SK-N-SH treated with all-trans-retinoic acid at 6 μM for 48 hours (cell line): Measurements from ENCODE around the gene CCDC146.

Experiments used
- ATAC-seq: fragments of 200-7000 bp; cut with Tn5 transposase; 3 replicates; pipeline ENCODE4 v1.9.1; 2020; ENCODE audit warnings: mild to moderate bottlenecking, moderate library complexity
- ARNTL ChIP-seq: fragments of 450-650 bp; formaldehyde crosslinking; IDR thresholded peaks from 2 replicates; pipeline ENCODE4 v1.5.0; 2020; ENCODE audit warnings: low read depth, mild to moderate bottlenecking, moderate library complexity, borderline replicate concordance
- BACH2 ChIP-seq: fragments of 250-450 bp; sonication (Bioruptor Pico); IDR thresholded peaks from 2 replicates; pipeline ENCODE4 v1.9.0; 2021; ENCODE audit warnings: mild to moderate bottlenecking, borderline replicate concordance
- ESRRG ChIP-seq: fragments of 250-450 bp; sonication (Bioruptor Pico); IDR thresholded peaks from 2 replicates; pipeline ENCODE4 v1.6.1; 2021; ENCODE audit warnings: mild to moderate bottlenecking
- GLIS3 ChIP-seq: fragments of 250-450 bp; sonication (Bioruptor Pico); IDR thresholded peaks from 2 replicates; pipeline ENCODE4 v1.5.0; 2020; ENCODE audit warnings: mild to moderate bottlenecking, moderate library complexity
- ISL1 ChIP-seq: fragments of 250-450 bp; sonication (Bioruptor Pico); IDR thresholded peaks from 2 replicates; pipeline ENCODE4 v2.1.2; 2022; ENCODE audit warnings: mild to moderate bottlenecking, moderate library complexity
- POU6F1 ChIP-seq: fragments of 250-450 bp; sonication (Bioruptor Pico); IDR thresholded peaks from 2 replicates; pipeline ENCODE4 v1.8.0; 2021; ENCODE audit warnings: low read depth, mild to moderate bottlenecking, moderate library complexity, borderline replicate concordance
- PPARA ChIP-seq: fragments of 250-450 bp; sonication (Bioruptor Pico); IDR thresholded peaks from 2 replicates; pipeline ENCODE4 v1.5.0; 2020; ENCODE audit warnings: mild to moderate bottlenecking, borderline replicate concordance
- RARB ChIP-seq: fragments of 250-450 bp; sonication (Bioruptor Pico); IDR thresholded peaks from 2 replicates; pipeline ENCODE4 v1.8.0; 2021; ENCODE audit warnings: mild to moderate bottlenecking, moderate library complexity
- SNAI2 ChIP-seq: fragments of 250-450 bp; sonication (Bioruptor Pico); IDR thresholded peaks from 2 replicates; pipeline ENCODE4 v1.5.0; 2020; ENCODE audit warnings: mild to moderate bottlenecking, moderate library complexity
- TCF4 ChIP-seq: fragments of 250-450 bp; sonication (Bioruptor Pico); IDR thresholded peaks from 2 replicates; pipeline ENCODE4 v1.8.0; 2021; ENCODE audit warnings: mild to moderate bottlenecking, moderate library complexity, borderline replicate concordance
- ZC3H10 ChIP-seq: fragments of 250-450 bp; sonication (Bioruptor Pico); IDR thresholded peaks from 2 replicates; pipeline ENCODE4 v1.5.1; 2021; ENCODE audit warnings: mild to moderate bottlenecking, moderate library complexity
- ZFP3 ChIP-seq: fragments of 250-450 bp; sonication (Bioruptor Pico); IDR thresholded peaks from 2 replicates; pipeline ENCODE4 v1.5.0; 2020; ENCODE audit warnings: mild to moderate bottlenecking, moderate library complexity
- ZFP30 ChIP-seq: fragments of 450-650 bp; formaldehyde crosslinking; IDR thresholded peaks from 2 replicates; pipeline ENCODE4 v1.5.0; 2022; ENCODE audit warnings: mild to moderate bottlenecking, moderate library complexity
- ZNF565 ChIP-seq: fragments of 450-650 bp; formaldehyde crosslinking; conservative IDR thresholded peaks from 2 replicates; pipeline ENCODE4 v1.5.0; 2020; ENCODE audit warnings: low read depth, mild to moderate bottlenecking, moderate library complexity
- ZNF70 ChIP-seq: fragments of 450-650 bp; formaldehyde crosslinking; IDR thresholded peaks from 2 replicates; pipeline ENCODE4 v1.5.0; 2020; ENCODE audit warnings: mild to moderate bottlenecking, moderate library complexity
- ZNF8 ChIP-seq: fragments of 450-650 bp; formaldehyde crosslinking; IDR thresholded peaks from 2 replicates; pipeline ENCODE4 v1.5.0; 2020; ENCODE audit warnings: mild to moderate bottlenecking, moderate library complexity
- TF ChIP-seq, protein P1 (sequence below): fragments of 250-450 bp; sonication (Bioruptor Pico); IDR thresholded peaks from 2 replicates; pipeline ENCODE4 v1.5.1; 2020; ENCODE audit warnings: low read depth, mild to moderate bottlenecking, moderate library complexity
- TF ChIP-seq, protein P2 (sequence below): fragments of 250-450 bp; sonication (Bioruptor Pico); IDR thresholded peaks from 2 replicates; pipeline ENCODE4 v1.5.0; 2020; ENCODE audit warnings: mild to moderate bottlenecking, moderate library complexity
- TF ChIP-seq, protein P3 (sequence below): fragments of 250-450 bp; sonication (Bioruptor Pico); IDR thresholded peaks from 2 replicates; pipeline ENCODE4 v1.8.0; 2020; ENCODE audit warnings: mild to moderate bottlenecking, moderate library complexity, borderline replicate concordance
- TF ChIP-seq, protein P4 (sequence below): fragments of 250-450 bp; sonication (Bioruptor Pico); IDR thresholded peaks from 2 replicates; pipeline ENCODE4 v1.5.1; 2021; ENCODE audit warnings: mild to moderate bottlenecking, moderate library complexity

Gene CCDC146

DNA sequence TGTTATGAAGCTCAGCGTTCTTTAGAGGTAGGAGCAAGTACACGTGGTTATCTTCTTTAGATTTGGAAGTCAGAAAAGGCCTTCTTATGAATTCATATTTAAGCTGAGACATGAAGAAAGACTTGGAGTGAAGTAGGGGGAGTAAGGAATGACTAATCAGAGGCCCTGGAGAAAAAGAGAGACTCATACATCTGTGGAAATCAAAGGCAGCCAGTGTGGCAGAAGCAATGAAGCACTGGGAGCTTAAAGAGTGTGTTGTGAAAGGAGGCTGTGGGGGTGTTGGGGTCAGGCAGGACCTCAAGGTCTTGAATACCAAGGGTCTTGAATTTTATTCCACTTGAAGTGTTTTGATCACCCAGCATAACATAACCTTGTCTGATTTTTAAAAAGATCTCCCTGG lies 112.9 kb downstream of the CCDC146 start:
- TF ChIP-seq TCF4 (CRISPR knock-in tag) = no peak
- no peak for TF ChIP-seq ARNTL
- no peak for TF ChIP-seq GLIS3 (CRISPR knock-in tag)
- TF ChIP-seq, protein P1, sequence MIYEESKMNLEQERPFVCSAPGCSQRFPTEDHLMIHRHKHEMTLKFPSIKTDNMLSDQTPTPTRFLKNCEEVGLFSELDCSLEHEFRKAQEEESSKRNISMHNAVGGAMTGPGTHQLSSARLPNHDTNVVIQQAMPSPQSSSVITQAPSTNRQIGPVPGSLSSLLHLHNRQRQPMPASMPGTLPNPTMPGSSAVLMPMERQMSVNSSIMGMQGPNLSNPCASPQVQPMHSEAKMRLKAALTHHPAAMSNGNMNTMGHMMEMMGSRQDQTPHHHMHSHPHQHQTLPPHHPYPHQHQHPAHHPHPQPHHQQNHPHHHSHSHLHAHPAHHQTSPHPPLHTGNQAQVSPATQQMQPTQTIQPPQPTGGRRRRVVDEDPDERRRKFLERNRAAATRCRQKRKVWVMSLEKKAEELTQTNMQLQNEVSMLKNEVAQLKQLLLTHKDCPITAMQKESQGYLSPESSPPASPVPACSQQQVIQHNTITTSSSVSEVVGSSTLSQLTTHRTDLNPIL (CRISPR knock-in tag) = no peak
- TF ChIP-seq PPARA (CRISPR knock-in tag) = no peak
- TF ChIP-seq, protein P2, sequence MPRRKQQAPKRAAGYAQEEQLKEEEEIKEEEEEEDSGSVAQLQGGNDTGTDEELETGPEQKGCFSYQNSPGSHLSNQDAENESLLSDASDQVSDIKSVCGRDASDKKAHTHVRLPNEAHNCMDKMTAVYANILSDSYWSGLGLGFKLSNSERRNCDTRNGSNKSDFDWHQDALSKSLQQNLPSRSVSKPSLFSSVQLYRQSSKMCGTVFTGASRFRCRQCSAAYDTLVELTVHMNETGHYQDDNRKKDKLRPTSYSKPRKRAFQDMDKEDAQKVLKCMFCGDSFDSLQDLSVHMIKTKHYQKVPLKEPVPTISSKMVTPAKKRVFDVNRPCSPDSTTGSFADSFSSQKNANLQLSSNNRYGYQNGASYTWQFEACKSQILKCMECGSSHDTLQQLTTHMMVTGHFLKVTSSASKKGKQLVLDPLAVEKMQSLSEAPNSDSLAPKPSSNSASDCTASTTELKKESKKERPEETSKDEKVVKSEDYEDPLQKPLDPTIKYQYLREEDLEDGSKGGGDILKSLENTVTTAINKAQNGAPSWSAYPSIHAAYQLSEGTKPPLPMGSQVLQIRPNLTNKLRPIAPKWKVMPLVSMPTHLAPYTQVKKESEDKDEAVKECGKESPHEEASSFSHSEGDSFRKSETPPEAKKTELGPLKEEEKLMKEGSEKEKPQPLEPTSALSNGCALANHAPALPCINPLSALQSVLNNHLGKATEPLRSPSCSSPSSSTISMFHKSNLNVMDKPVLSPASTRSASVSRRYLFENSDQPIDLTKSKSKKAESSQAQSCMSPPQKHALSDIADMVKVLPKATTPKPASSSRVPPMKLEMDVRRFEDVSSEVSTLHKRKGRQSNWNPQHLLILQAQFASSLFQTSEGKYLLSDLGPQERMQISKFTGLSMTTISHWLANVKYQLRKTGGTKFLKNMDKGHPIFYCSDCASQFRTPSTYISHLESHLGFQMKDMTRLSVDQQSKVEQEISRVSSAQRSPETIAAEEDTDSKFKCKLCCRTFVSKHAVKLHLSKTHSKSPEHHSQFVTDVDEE (CRISPR knock-in tag) = no peak
- no peak for TF ChIP-seq POU6F1 (CRISPR knock-in tag)
- TF ChIP-seq RARB (CRISPR knock-in tag) = no peak
- TF ChIP-seq, protein P3, sequence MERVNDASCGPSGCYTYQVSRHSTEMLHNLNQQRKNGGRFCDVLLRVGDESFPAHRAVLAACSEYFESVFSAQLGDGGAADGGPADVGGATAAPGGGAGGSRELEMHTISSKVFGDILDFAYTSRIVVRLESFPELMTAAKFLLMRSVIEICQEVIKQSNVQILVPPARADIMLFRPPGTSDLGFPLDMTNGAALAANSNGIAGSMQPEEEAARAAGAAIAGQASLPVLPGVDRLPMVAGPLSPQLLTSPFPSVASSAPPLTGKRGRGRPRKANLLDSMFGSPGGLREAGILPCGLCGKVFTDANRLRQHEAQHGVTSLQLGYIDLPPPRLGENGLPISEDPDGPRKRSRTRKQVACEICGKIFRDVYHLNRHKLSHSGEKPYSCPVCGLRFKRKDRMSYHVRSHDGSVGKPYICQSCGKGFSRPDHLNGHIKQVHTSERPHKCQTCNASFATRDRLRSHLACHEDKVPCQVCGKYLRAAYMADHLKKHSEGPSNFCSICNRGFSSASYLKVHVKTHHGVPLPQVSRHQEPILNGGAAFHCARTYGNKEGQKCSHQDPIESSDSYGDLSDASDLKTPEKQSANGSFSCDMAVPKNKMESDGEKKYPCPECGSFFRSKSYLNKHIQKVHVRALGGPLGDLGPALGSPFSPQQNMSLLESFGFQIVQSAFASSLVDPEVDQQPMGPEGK (CRISPR knock-in tag) = no peak
- no peak for TF ChIP-seq SNAI2 (CRISPR knock-in tag)
- no peak for TF ChIP-seq ISL1 (CRISPR knock-in tag)
- no peak for TF ChIP-seq ESRRG
- TF ChIP-seq ZFP30 (CRISPR knock-in tag) = no peak
- TF ChIP-seq ZNF565 = no peak
- no peak for TF ChIP-seq ZFP3 (CRISPR knock-in tag)
- TF ChIP-seq ZC3H10 (CRISPR knock-in tag) = no peak
- no peak for TF ChIP-seq ZNF8 (CRISPR knock-in tag)
- TF ChIP-seq ZNF70 (CRISPR knock-in tag) = no peak
- no peak for TF ChIP-seq BACH2 (CRISPR knock-in tag)
- TF ChIP-seq, protein P4, sequence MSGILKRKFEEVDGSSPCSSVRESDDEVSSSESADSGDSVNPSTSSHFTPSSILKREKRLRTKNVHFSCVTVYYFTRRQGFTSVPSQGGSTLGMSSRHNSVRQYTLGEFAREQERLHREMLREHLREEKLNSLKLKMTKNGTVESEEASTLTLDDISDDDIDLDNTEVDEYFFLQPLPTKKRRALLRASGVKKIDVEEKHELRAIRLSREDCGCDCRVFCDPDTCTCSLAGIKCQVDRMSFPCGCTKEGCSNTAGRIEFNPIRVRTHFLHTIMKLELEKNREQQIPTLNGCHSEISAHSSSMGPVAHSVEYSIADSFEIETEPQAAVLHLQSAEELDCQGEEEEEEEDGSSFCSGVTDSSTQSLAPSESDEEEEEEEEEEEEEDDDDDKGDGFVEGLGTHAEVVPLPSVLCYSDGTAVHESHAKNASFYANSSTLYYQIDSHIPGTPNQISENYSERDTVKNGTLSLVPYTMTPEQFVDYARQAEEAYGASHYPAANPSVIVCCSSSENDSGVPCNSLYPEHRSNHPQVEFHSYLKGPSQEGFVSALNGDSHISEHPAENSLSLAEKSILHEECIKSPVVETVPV (CRISPR knock-in tag) = no peak
- no peak for ATAC-seq

DNA sequence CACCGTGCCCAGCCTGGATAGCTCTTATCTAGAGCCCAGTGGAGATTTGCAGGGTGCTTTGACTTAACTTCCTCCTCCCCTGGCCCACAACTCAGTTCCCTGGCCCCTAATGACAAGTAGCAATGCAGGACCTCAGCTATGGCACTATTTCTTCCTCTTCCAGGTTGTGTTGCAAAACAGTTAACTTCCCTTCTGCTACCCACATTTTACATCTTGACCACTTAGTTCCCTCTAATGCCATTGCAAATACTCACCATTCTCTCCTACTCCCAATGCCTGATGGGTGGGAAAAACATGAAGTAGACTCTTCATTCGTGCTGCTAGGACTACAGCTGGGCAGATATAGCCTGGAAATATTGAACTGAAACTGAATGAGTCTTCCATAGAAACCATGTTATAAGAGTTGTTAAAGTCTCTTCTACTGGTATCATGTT lies 116.3 kb downstream of the CCDC146 start:
- no peak for ATAC-seq
- no peak for TF ChIP-seq ZC3H10 (CRISPR knock-in tag)
- TF ChIP-seq, protein P2 (CRISPR knock-in tag) = no peak
- TF ChIP-seq ARNTL = no peak
- TF ChIP-seq, protein P1 (CRISPR knock-in tag) = no peak
